ENCODE results near the gene PIP5K1B.

The PIP5K1B gene

GRCh38 chr9:68709291-68710110 is 4.5 kb downstream of the PIP5K1B start (continued):
- TF ChIP-seq PATZ1 (CRISPR knock-in tag; IDR thresholded peaks at IDR 0.05; ENCODE audit: borderline replicate concordance) (no peak), SNAI2 (CRISPR knock-in tag; IDR thresholded peaks at IDR 0.05) (no peak), ESRRG (CRISPR knock-in tag; IDR thresholded peaks at IDR 0.05) (no peak), BACH2 (CRISPR knock-in tag; IDR thresholded peaks at IDR 0.05; ENCODE audit: borderline replicate concordance) (no peak), TOX (CRISPR knock-in tag; IDR thresholded peaks at IDR 0.05; ENCODE audit: borderline replicate concordance) (no peak), CSDC2 (CRISPR knock-in tag; IDR thresholded peaks at IDR 0.05) (no peak)

- TF ChIP-seq ZC3H10 (CRISPR knock-in tag; IDR thresholded peaks at IDR 0.05): no peak
- no peak for TF ChIP-seq PPARA (CRISPR knock-in tag; IDR thresholded peaks at IDR 0.05; ENCODE audit: borderline replicate concordance)
- no peak for TF ChIP-seq OSR1 (CRISPR knock-in tag; IDR thresholded peaks at IDR 0.05)
- TF ChIP-seq CREB5 (CRISPR knock-in tag; IDR thresholded peaks at IDR 0.05; ENCODE audit: low read depth): no peak
- no peak for TF ChIP-seq CSRNP3 (CRISPR knock-in tag; IDR thresholded peaks at IDR 0.05)
- TF ChIP-seq ZNF8 (CRISPR knock-in tag; IDR thresholded peaks at IDR 0.05): no peak
- TF ChIP-seq GLIS3 (CRISPR knock-in tag; IDR thresholded peaks at IDR 0.05): no peak
- no peak for TF ChIP-seq ZFP3 (CRISPR knock-in tag; IDR thresholded peaks at IDR 0.05)
- TF ChIP-seq TSHZ2 (CRISPR knock-in tag; IDR thresholded peaks at IDR 0.05): no peak
- TF ChIP-seq ESRRG (CRISPR knock-in tag; IDR thresholded peaks at IDR 0.05): no peak
- TF ChIP-seq POU6F1 (CRISPR knock-in tag; IDR thresholded peaks at IDR 0.05; ENCODE audit: borderline replicate concordance, low read depth): no peak
- TF ChIP-seq CSDC2 (CRISPR knock-in tag; IDR thresholded peaks at IDR 0.05): no peak
- TF ChIP-seq TOX (CRISPR knock-in tag; IDR thresholded peaks at IDR 0.05; ENCODE audit: borderline replicate concordance): no peak
- no peak for TF ChIP-seq ZNF565 (CRISPR knock-in tag; conservative IDR thresholded peaks at IDR 0.05; ENCODE audit: low read depth)
- TF ChIP-seq ZFP30 (CRISPR knock-in tag; IDR thresholded peaks at IDR 0.05): no peak
- TF ChIP-seq ZNF70 (CRISPR knock-in tag; IDR thresholded peaks at IDR 0.05): no peak
- no peak for TF ChIP-seq PATZ1 (CRISPR knock-in tag; IDR thresholded peaks at IDR 0.05; ENCODE audit: borderline replicate concordance)
- no peak for TF ChIP-seq ARNTL (CRISPR knock-in tag; IDR thresholded peaks at IDR 0.05; ENCODE audit: borderline replicate concordance, low read depth)
- TF ChIP-seq TCF4 (CRISPR knock-in tag; IDR thresholded peaks at IDR 0.05; ENCODE audit: borderline replicate concordance): no peak
- no peak for ATAC-seq
These were observed 5.1 kb downstream of the PIP5K1B start for GRCh38 chr9:68710111-68710471.

All from SK-N-SH treated with all-trans-retinoic acid at 6 μM for 48 hours (cell line).